HepG2 (cell line): Measurements from ENCODE around the gene SHOX. TPM values are rescaled to one million over a fixed set of nuclear protein-coding genes. Genes with fewer than 3 reads are reported as not detected.

Experiments
- ATAC-seq: fragments of 200-7000 bp; cut with Tn5 transposase; 3 replicates; pipeline ENCODE4 v1.9.1; 2020; ENCODE audit warnings: mild to moderate bottlenecking, moderate library complexity
- Bru-seq: library from RNA; stranded (reverse); fragments of 400-500 nt; gene quantifications from one replicate; lab custom pipeline; 2021; lab: Mats Ljungman, UMichigan
- BruChase-seq, 2 experiments: library from RNA; stranded (reverse); fragments of 400-500 nt; gene quantifications; one replicate each; lab custom pipeline; 2021; lab: Mats Ljungman, UMichigan
- BruUV-seq: library from RNA; stranded (reverse); fragments of 400-500 nt; replicated peaks from 2 replicates; lab custom pipeline; 2021; lab: Mats Ljungman, UMichigan
- CTCF ChIA-PET: fragments of 300-600 bp; formaldehyde crosslinking; extraction: SDS; loops from one replicate; lab custom pipeline; 2021; ENCODE audit warnings: low total read pairs, inconsistent platforms, low intra/inter-chr PET ratio; lab: Yijun Ruan, JAX
- POLR2A ChIA-PET: fragments of 350-600 bp; sonication (Branson Sonifier 250); formaldehyde crosslinking; loops from one replicate; lab custom pipeline; 2020; ENCODE audit warnings: antibody characterized with exemption, inconsistent platforms; lab: Yijun Ruan, JAX
- DNase-seq: peaks from one replicate; pipeline ENCODE4 v3.0.0-alpha.2; 2015; ENCODE audit warnings: low spot score
- FAIRE-seq: peaks from 3 replicates; lab custom pipeline; 2011; peaks lifted over from hg19 to GRCh38; lab: Jason Lieb, UNC
- H2AFZ ChIP-seq: one replicate; pipeline ENCODE4 v1.6.1; 2011; ENCODE audit warnings: low read length, inconsistent platforms
- H3K27ac ChIP-seq: fragments of 300-600 bp; 3 replicates; pipeline ENCODE4 v1.8.0; 2011; ENCODE audit warnings: mixed run types, mild to moderate bottlenecking, mixed read lengths, low read length, inconsistent platforms; ENCODE audit not compliant: insufficient read depth; ENCODE audit errors: extremely low read length
- H3K27me3 ChIP-seq, 2 experiments: fragments of 200-600 bp in 1 of 2; 2 replicates in 1 of 2; 3 replicates in 1 of 2; pipeline versions ENCODE4 v1.6.0 to v1.8.0; 2011; ENCODE audit warnings: low read length in 2 of 2, mild to moderate bottlenecking in 2 of 2, moderate library complexity in 2 of 2, inconsistent platforms in 1 of 2; ENCODE audit not compliant: insufficient read depth in 2 of 2, control insufficient read depth in 1 of 2
- H3K36me3 ChIP-seq, 2 experiments: fragments of 200-600 bp in 1 of 2; replicated peaks in 1 of 2; 2 replicates in 1 of 2; 3 replicates in 1 of 2; pipeline versions ENCODE4 v1.5.1 to v1.8.0; 2011; ENCODE audit warnings: low read length in 2 of 2, inconsistent platforms in 1 of 2; ENCODE audit not compliant: insufficient read depth in 2 of 2, control insufficient read depth in 1 of 2
- H3K4me1 ChIP-seq: 2 replicates; pipeline ENCODE4 v1.5.1; 2012; ENCODE audit warnings: low read length, inconsistent platforms; ENCODE audit not compliant: insufficient read depth
- H3K4me2 ChIP-seq: 2 replicates; pipeline ENCODE4 v1.6.0; 2011; ENCODE audit warnings: low read depth, low read length, inconsistent platforms
- H3K4me3 ChIP-seq, 3 experiments: fragments of 200-600 bp in 1 of 3; sonication (generic), shearing (Covaris generic) in 1 of 3; replicated peaks in 1 of 3; 2 replicates each; pipeline ENCODE4 v1.5.1; 2011 to 2016; ENCODE audit warnings: low read length in 3 of 3, inconsistent platforms in 2 of 3, low read depth in 2 of 3, mild to moderate bottlenecking in 2 of 3, control low read depth in 1 of 3, mixed read lengths in 1 of 3; ENCODE audit not compliant: insufficient read depth in 1 of 3
- H3K79me2 ChIP-seq: one replicate; pipeline ENCODE4 v1.6.1; 2011; ENCODE audit warnings: low read length, inconsistent platforms; ENCODE audit not compliant: insufficient read depth
- H3K9ac ChIP-seq: 2 replicates; pipeline ENCODE4 v1.6.0; 2011; ENCODE audit warnings: mild to moderate bottlenecking, low read depth, low read length, inconsistent platforms; ENCODE audit not compliant: insufficient read depth
- H3K9me3 ChIP-seq: 2 replicates; pipeline ENCODE4 v1.5.1; 2012; ENCODE audit warnings: mild to moderate bottlenecking, low read length
- H4K20me1 ChIP-seq: 2 replicates; pipeline ENCODE4 v1.6.0; 2011; ENCODE audit warnings: inconsistent platforms, mild to moderate bottlenecking, low read length, moderate library complexity; ENCODE audit not compliant: insufficient read depth
- PCBP2 ChIP-seq: fragments of 200-400 bp; formaldehyde crosslinking; optimal IDR thresholded peaks from 2 replicates; pipeline ENCODE3; 2018; ENCODE audit warnings: low read length, low read depth; ENCODE audit not compliant: poor library complexity, severe bottlenecking
- ZNF12 ChIP-seq: sonication (generic); formaldehyde crosslinking; IDR thresholded peaks from 2 replicates; pipeline ENCODE4 v1.5.0; 2020; ENCODE audit warnings: missing genetic modification reagents
- ZNF180 ChIP-seq: sonication (generic); formaldehyde crosslinking; IDR thresholded peaks from 2 replicates; pipeline ENCODE4 v1.4.0; 2020; ENCODE audit warnings: low read depth, missing genetic modification reagents, borderline replicate concordance
- ZNF468 ChIP-seq: sonication (generic); formaldehyde crosslinking; IDR thresholded peaks from 2 replicates; pipeline ENCODE4 v1.8.0; 2022; ENCODE audit warnings: mild to moderate bottlenecking, moderate library complexity, missing genetic modification reagents
- WGBS: methylation state at CpG from one replicate; pipeline ENCODE4 v1.1.6; 2017; ENCODE audit warnings: low lambda C conversion rate; 5-methylcytosine and 5-hydroxymethylcytosine counted together
- in situ Hi-C: cut with HindIII; loops from 2 replicates; pipeline ENCODE4 v1.10.0; 2017; ENCODE audit warnings: low pct_unique_long_range_greater_than_20kb; ENCODE audit not compliant: extremely low pct_ligation_motif_present
- intact Hi-C: fragments of 100-400 bp; cut with micrococcal nuclease; formaldehyde crosslinking; loops from one replicate; pipeline ENCODE4 v1.10.0; 2022; ENCODE audit not compliant: unreplicated experiment
- long read RNA-seq, 2 experiments: library from RNA in 1 of 2; library from polyadenylated mRNA in 1 of 2; stranded (forward) in 1 of 2; unstranded in 1 of 2; transcript quantifications; one replicate each; pipeline ENCODE4 v2.0.0, GENCODE V29; 2019 to 2022
- polyA minus RNA-seq, 3 experiments: library from RNA; depleted of rRNA, polyadenylated mRNA; stranded (reverse); fragments of >200 nt; gene quantifications; 2 replicates each; pipeline ENCODE4 v1.2.3, GENCODE V29; 2011; ENCODE audit warnings: low replicate concordance in 1 of 3
- polyA plus RNA-seq, 8 experiments: library from polyadenylated mRNA; depleted of rRNA in 3 of 8; stranded (reverse) in 7 of 8; unstranded in 1 of 8; fragments of >200 nt; fragmentation: Illumina TruSeq in 4 of 8; extraction: Trizol in 4 of 8; gene quantifications; 2 replicates each; pipeline versions ENCODE4 v1.2.1 to v1.2.3, GENCODE V29; 2011 to 2016; ENCODE audit warnings: low read depth in 4 of 8, missing spikeins in 1 of 8, mixed read lengths in 1 of 8; ENCODE audit not compliant: insufficient read depth in 1 of 8
- total RNA-seq, 5 experiments: library from RNA; depleted of rRNA; stranded (reverse); fragments of >200 nt; fragmentation: Illumina TruSeq; extraction: Trizol; gene quantifications; 2 replicates each; pipeline ENCODE4 v1.2.3, GENCODE V29; 2016; ENCODE audit warnings: low read depth in 1 of 5
- TF ChIP-seq, protein P1 (sequence below): sonication (generic); formaldehyde crosslinking; IDR thresholded peaks from 2 replicates; pipeline ENCODE4 v1.5.0; 2020; ENCODE audit warnings: missing genetic modification reagents, mild to moderate bottlenecking, borderline replicate concordance

The SHOX gene
- not detected in 2 replicates for total RNA-seq (2016; rRNA removed; fragmentation: Illumina TruSeq; extraction: Trizol)
- total RNA-seq (2016; cell fraction: cytosol; rRNA removed; fragmentation: Illumina TruSeq; extraction: Trizol; ENCODE audit: low read depth) = not detected in 2 replicates
- not detected in 2 replicates for total RNA-seq (2016; cell fraction: insoluble cytoplasmic fraction; rRNA removed; fragmentation: Illumina TruSeq; extraction: Trizol)
- not detected in 2 replicates for total RNA-seq (2016; cell fraction: membrane; rRNA removed; fragmentation: Illumina TruSeq; extraction: Trizol)
- total RNA-seq (2016; cell fraction: nucleus; rRNA removed; fragmentation: Illumina TruSeq; extraction: Trizol) = not detected in 2 replicates
- polyA plus RNA-seq (2011; rRNA removed) = not detected in 2 replicates
- not detected in 2 replicates for polyA plus RNA-seq (2011; cell fraction: cytosol; rRNA removed)
- not detected in 2 replicates for polyA plus RNA-seq (2011; cell fraction: nucleus; rRNA removed)
- polyA plus RNA-seq (2012) = not detected in 2 replicates
- not detected in 2 replicates for polyA plus RNA-seq (2016; cell fraction: cytosol; fragmentation: Illumina TruSeq; extraction: Trizol; ENCODE audit: low read depth)
- not detected in 2 replicates for polyA plus RNA-seq (2016; cell fraction: insoluble cytoplasmic fraction; fragmentation: Illumina TruSeq; extraction: Trizol; ENCODE audit: low read depth)
- not detected in 2 replicates for polyA plus RNA-seq (2016; cell fraction: membrane; fragmentation: Illumina TruSeq; extraction: Trizol; ENCODE audit: low read depth)
- not detected in 2 replicates for polyA plus RNA-seq (2016; cell fraction: nucleus; fragmentation: Illumina TruSeq; extraction: Trizol; ENCODE audit: insufficient read depth, low read depth)
- not detected in 2 replicates for polyA minus RNA-seq (2011; rRNA and poly(A)+ RNA removed; ENCODE audit: low replicate concordance)
- polyA minus RNA-seq (2011; cell fraction: cytosol; rRNA and poly(A)+ RNA removed) = not detected in 2 replicates
- polyA minus RNA-seq (2011; cell fraction: nucleus; rRNA and poly(A)+ RNA removed) = not detected in 2 replicates
- not detected for Bru-seq, nascent RNA
- BruChase-seq, experiment 1, labeled RNA remaining after a 6-hour chase = not detected
- not detected for BruChase-seq, experiment 2, labeled RNA remaining after a 2-hour chase
- long read RNA-seq, experiment 1 = 0 reads
- long read RNA-seq, experiment 2 = 0 reads

DNA sequence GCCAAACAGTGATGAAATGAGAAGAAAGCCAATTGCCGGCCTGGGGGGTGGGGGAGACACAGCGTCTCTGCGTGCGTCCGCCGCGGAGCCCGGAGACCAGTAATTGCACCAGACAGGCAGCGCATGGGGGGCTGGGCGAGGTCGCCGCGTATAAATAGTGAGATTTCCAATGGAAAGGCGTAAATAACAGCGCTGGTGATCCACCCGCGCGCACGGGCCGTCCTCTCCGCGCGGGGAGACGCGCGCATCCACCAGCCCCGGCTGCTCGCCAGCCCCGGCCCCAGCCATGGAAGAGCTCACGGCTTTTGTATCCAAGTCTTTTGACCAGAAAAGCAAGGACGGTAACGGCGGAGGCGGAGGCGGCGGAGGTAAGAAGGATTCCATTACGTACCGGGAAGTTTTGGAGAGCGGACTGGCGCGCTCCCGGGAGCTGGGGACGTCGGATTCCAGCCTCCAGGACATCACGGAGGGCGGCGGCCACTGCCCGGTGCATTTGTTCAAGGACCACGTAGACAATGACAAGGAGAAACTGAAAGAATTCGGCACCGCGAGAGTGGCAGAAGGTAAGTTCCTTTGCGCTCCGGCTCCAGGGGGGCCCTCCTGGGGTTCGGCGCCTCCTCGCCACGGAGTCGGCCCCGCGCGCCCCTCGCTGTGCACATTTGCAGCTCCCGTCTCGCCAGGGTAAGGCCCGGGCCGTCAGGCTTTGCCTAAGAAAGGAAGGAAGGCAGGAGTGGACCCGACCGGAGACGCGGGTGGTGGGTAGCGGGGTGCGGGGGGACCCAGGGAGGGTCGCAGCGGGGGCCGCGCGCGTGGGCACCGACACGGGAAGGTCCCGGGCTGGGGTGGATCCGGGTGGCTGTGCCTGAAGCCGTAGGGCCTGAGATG is at the start of gene SHOX:
TSS of gene SHOX (plus strand) at position 180 of the 885 bp plus-strand sequence. CDS start at position 287, 107 bp downstream.
- in situ Hi-C loops = no loop called here
- intact Hi-C loops = no loop called here
- no peaks in the 10 kb centered on the region for H3K79me2 ChIP-seq
- H3K4me3 ChIP-seq = no peak within 1 kb of the TSS
- H3K9ac ChIP-seq = no peak within 1 kb of the TSS
- 41% methylated on average over 69 of the region's 84 CpGs for WGBS
- no peak within 1 kb of the TSS for H3K4me2 ChIP-seq
- H3K9me3 ChIP-seq = no peaks in the 10 kb centered on the region
- FAIRE-seq (no peak), DNase-seq (no peak), ATAC-seq (no peak)
- CTCF ChIA-PET = no interaction called here
- no peak within 1 kb of the TSS for H3K27ac ChIP-seq
- POLR2A ChIA-PET = no interaction called here
- no peaks in the 10 kb centered on the region for H3K36me3 ChIP-seq
- no peak within 1 kb of the TSS for H2AFZ ChIP-seq
- no TSS peak for BruUV-seq
- H3K4me1 ChIP-seq = no peaks in the 10 kb centered on the region
- peaks cover 6 to 53% of the 10 kb centered on the region in 2 experiments for H3K27me3 ChIP-seq
- no peak for TF ChIP-seq ZNF180
- no peak for TF ChIP-seq PCBP2
- TF ChIP-seq ZNF12 (CRISPR knock-in tag) = no peak
- no peak for TF ChIP-seq ZNF468
- TF ChIP-seq, protein P1, sequence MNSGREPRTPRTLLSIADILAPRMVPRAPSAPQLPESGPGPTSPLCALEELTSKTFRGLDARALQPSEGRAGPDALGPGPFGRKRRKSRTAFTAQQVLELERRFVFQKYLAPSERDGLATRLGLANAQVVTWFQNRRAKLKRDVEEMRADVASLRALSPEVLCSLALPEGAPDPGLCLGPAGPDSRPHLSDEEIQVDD = no peak
- H4K20me1 ChIP-seq = no peaks in the 10 kb centered on the region
